ENCODE measurements around the gene TNS1.

TNS1 gene

DNA sequence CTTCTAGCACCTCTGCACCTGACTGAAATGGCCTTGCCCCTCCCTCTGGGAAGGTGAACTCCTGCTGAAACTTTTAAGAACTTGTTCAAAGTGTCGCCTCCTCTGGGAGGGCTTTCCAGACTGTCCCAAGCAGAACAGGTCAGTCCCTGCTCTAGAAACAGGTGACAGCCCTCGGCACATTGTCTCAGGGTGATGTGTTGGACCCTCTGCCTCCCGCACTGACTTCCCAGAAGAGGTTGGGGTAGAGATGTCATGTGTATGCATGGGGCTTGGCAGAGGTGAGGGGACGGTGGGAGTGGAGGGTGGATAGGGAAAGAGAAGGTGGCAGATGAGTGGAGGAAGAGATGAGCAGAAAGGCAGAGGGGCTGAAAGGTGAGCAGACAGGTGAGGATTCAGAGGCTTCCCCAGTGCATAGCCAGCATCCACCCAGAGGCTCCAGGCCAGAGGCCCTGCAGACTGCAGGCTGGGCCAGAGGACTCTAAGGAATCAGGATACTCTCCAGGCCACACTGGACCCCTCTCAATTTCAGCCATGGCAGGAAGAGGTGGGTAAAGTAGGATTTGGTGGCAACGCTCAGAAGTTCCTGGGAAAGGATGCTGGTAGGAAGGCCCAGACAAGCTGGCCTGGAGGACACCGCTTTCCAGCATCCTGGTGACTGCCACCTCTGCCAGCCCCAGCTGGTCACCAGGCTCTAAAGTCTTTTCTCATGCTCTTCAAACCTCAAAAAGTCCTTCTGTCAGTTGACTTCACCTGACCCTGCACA lies 24.8 kb upstream of the TNS1 start:
- H3K36me3 ChIP-seq (ENCODE audit: control insufficient read depth, insufficient read depth, low read length), result no peaks in the 10 kb centered on the region
- no peaks in the 10 kb centered on the region for H3K79me2 ChIP-seq
- H3K9me3 ChIP-seq (ENCODE audit: control insufficient read depth, low read length), result no peaks in the 10 kb centered on the region
- H3K4me3 ChIP-seq (ENCODE audit: low read depth, low read length), result no peak overlapping the region
- TF ChIP-seq, protein P1, sequence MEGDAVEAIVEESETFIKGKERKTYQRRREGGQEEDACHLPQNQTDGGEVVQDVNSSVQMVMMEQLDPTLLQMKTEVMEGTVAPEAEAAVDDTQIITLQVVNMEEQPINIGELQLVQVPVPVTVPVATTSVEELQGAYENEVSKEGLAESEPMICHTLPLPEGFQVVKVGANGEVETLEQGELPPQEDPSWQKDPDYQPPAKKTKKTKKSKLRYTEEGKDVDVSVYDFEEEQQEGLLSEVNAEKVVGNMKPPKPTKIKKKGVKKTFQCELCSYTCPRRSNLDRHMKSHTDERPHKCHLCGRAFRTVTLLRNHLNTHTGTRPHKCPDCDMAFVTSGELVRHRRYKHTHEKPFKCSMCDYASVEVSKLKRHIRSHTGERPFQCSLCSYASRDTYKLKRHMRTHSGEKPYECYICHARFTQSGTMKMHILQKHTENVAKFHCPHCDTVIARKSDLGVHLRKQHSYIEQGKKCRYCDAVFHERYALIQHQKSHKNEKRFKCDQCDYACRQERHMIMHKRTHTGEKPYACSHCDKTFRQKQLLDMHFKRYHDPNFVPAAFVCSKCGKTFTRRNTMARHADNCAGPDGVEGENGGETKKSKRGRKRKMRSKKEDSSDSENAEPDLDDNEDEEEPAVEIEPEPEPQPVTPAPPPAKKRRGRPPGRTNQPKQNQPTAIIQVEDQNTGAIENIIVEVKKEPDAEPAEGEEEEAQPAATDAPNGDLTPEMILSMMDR (IDR thresholded peaks at IDR 0.05), result no peak
- H3K9ac ChIP-seq, result no peak overlapping the region
- H2AFZ ChIP-seq, result no peak overlapping the region
- no peak overlapping the region for H3K27ac ChIP-seq
- H3K4me2 ChIP-seq (ENCODE audit: low read length), result no peak overlapping the region
- H3K4me1 ChIP-seq, result peaks cover 6% of the 10 kb centered on the region
- no peaks in the 10 kb centered on the region for H3K27me3 ChIP-seq (ENCODE audit: control insufficient read depth, insufficient read depth, low read length)

DNA sequence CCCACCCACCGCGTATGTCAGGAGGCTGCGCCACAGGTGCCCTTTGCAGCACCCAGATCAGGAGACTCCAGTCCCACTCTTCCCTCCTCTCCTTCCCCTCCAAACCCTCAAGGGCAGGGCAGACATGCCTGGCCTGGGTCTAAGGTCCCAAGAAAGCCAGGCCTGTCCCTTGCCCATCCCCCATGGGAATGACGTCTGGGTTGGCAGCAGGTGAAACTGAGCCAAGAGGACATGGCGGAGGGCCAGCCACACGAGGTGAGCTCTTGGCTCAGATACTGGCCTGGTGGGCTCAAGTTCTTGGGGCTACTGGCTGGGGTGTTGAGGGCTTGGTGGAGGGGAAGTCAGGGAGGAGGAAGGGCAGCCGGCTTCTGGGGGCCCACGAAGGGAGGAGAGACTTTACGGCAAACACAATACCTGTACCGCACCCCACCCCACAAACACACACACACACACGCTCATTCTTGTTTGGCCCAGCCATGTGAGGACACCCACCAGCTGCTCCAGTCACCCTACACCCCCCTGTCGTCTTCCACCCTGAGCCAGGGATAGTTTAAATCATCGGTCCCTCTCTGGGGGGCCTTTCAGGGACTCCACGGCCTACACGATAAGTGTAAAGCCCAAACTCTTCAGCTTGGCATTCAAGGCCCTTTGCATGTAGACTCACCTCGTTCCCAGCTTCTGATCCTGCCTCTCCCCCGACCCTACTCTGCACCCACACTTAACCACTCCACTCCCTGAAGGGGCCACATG lies 24.1 kb upstream of the TNS1 start:
- no peaks in the 10 kb centered on the region for H3K27me3 ChIP-seq (ENCODE audit: control insufficient read depth, insufficient read depth, low read length)
- no peak overlapping the region for H3K4me3 ChIP-seq (ENCODE audit: low read depth, low read length)
- no peak overlapping the region for H3K9ac ChIP-seq
- H2AFZ ChIP-seq, result no peak overlapping the region
- no peaks in the 10 kb centered on the region for H3K9me3 ChIP-seq (ENCODE audit: control insufficient read depth, low read length)
- no peaks in the 10 kb centered on the region for H3K79me2 ChIP-seq
- TF ChIP-seq, protein P1 (IDR thresholded peaks at IDR 0.05), result no peak
- no peak overlapping the region for H3K4me2 ChIP-seq (ENCODE audit: low read length)
- peaks cover 6% of the 10 kb centered on the region for H3K4me1 ChIP-seq
- H3K27ac ChIP-seq, result no peak overlapping the region
- no peaks in the 10 kb centered on the region for H3K36me3 ChIP-seq (ENCODE audit: control insufficient read depth, insufficient read depth, low read length)

DNA sequence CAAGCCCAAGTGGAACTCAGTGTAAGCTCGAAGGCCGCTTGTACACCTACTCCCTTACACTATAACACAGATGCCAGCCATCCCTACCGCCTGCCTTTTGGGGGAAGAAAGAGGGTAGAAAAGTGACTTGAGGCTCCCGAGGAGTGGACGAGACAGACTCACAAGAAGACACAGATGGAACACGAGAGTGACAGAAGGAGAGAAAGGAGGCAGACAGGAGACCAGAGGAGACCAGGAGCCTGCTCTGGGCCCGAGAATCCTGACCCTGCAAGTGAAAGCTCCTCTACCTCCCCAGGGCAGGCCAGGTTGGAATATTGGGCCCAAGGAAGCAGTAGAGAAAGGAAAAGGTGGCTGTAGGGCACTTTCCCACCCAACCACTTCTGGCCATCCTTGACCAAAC lies 23.4 kb upstream of the TNS1 start:
- H3K79me2 ChIP-seq, result no peaks in the 10 kb centered on the region
- no peak overlapping the region for H3K4me2 ChIP-seq (ENCODE audit: low read length)
- no peak overlapping the region for H3K4me3 ChIP-seq (ENCODE audit: low read depth, low read length)
- H3K9ac ChIP-seq, result no peak overlapping the region
- H3K27ac ChIP-seq, result no peak overlapping the region
- no peaks in the 10 kb centered on the region for H3K27me3 ChIP-seq (ENCODE audit: control insufficient read depth, insufficient read depth, low read length)
- no peaks in the 10 kb centered on the region for H3K9me3 ChIP-seq (ENCODE audit: control insufficient read depth, low read length)
- H3K36me3 ChIP-seq (ENCODE audit: control insufficient read depth, insufficient read depth, low read length), result no peaks in the 10 kb centered on the region
- no peak overlapping the region for H2AFZ ChIP-seq
- TF ChIP-seq, protein P1 (IDR thresholded peaks at IDR 0.05), result no peak
- peaks cover 6% of the 10 kb centered on the region for H3K4me1 ChIP-seq

DNA sequence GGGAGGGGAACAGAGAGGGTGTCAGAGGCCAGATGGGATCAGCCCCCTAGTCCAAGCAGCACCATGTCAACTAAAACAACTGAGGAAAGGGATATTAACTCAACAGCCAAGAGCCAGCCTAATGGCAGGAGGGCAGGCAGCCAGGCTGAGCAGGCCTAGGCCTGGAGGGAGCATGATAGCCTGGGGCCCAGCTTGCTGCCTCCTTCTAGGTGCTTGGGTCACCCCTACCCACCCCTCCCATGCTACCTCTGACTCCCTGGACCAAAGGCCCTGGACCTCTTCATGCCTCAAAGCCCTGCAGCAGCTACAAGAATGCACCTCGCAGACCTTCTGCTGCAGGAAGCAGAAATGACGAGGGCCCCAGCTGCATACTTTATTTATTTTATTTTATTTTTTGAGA lies 22.1 kb upstream of the TNS1 start:
- H3K9me3 ChIP-seq (ENCODE audit: control insufficient read depth, low read length), result no peaks in the 10 kb centered on the region
- no peak overlapping the region for H3K27ac ChIP-seq
- H3K9ac ChIP-seq, result no peak overlapping the region
- H3K4me3 ChIP-seq (ENCODE audit: low read depth, low read length), result no peak overlapping the region
- no peaks in the 10 kb centered on the region for H3K36me3 ChIP-seq (ENCODE audit: control insufficient read depth, insufficient read depth, low read length)
- TF ChIP-seq, protein P1 (IDR thresholded peaks at IDR 0.05), result no peak
- no peak overlapping the region for H3K4me2 ChIP-seq (ENCODE audit: low read length)
- peaks cover 6% of the 10 kb centered on the region for H3K4me1 ChIP-seq
- H3K79me2 ChIP-seq, result no peaks in the 10 kb centered on the region
- no peak overlapping the region for H2AFZ ChIP-seq
- H3K27me3 ChIP-seq (ENCODE audit: control insufficient read depth, insufficient read depth, low read length), result no peaks in the 10 kb centered on the region
